GM12891 (cell line): ENCODE measurements around the gene FGF2.

Experiments
- POLR2A ChIP-seq: IDR thresholded peaks from 2 replicates; pipeline ENCODE4 v1.6.1; 2011; ENCODE audit warnings: low read depth, low read length, control low read depth
- POLR2AphosphoS5 ChIP-seq: IDR thresholded peaks from 2 replicates; pipeline ENCODE4 v1.6.1; 2011; ENCODE audit warnings: low read depth, low read length, control low read depth
- POU2F2 ChIP-seq: IDR thresholded peaks from 2 replicates; pipeline ENCODE4 v1.6.1; 2011; ENCODE audit warnings: low read depth, mild to moderate bottlenecking, control low read depth, low read length, moderate library complexity
- TAF1 ChIP-seq: IDR thresholded peaks from 2 replicates; pipeline ENCODE4 v1.6.1; 2011; ENCODE audit warnings: low read depth, low read length, control low read depth

- TF ChIP-seq POLR2A (no peak), POU2F2 (no peak), TAF1 (no peak), POLR2AphosphoS5 (no peak)
Observed at GRCh38 chr4:122832732-122833131, 6.1 kb downstream of the FGF2 start.
